ENCODE measurements around the gene RYR3.

Gene RYR3

GRCh38 chr15:33795070-33795469 is 484.3 kb downstream of the RYR3 start:
- TF ChIP-seq CTCF (conservative IDR thresholded peaks at IDR 0.05; ENCODE audit: low read length): no peak
- DNase-seq (ENCODE audit: low read depth): no peak
- no peak overlapping the region for H3K4me3 ChIP-seq (ENCODE audit: low read length)

- DNase-seq (ENCODE audit: low read depth): no peak
- H3K4me3 ChIP-seq (ENCODE audit: low read length): no peak overlapping the region
- TF ChIP-seq CTCF (conservative IDR thresholded peaks at IDR 0.05; ENCODE audit: low read length): no peak
Observed at GRCh38 chr15:33797651-33798050, 486.9 kb downstream of the RYR3 start.

GRCh38 chr15:33801954-33802353 is 491.2 kb downstream of the RYR3 start:
- DNase-seq (ENCODE audit: low read depth): no peak
- no peak for TF ChIP-seq CTCF (conservative IDR thresholded peaks at IDR 0.05; ENCODE audit: low read length)
- no peak overlapping the region for H3K4me3 ChIP-seq (ENCODE audit: low read length)

DNA sequence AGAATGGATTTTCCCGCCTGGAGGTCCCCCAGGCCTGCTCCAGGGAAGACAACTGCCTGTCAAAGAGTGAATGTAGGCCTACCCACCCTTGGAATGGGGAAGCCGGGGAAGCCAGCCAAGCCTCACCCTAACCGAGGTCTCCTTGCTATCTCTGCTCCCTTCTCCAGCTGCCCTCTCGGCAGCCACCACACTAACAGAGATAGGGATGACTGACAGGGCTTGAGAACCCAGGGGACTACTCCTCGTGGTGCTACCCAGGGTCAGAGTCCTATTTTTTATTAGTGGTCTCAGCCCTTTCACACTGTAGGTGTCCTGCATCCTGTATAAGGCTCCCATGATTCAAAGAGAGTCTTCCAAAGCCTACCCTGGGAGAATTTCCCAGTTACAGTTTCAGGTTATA is 496.9 kb downstream of the RYR3 start:
- TF ChIP-seq CTCF (conservative IDR thresholded peaks at IDR 0.05; ENCODE audit: low read length): no peak

GRCh38 chr15:33808720-33809457 is 498.1 kb downstream of the RYR3 start:
- peak; percentile 16 for DNase-seq (ENCODE audit: low read depth)
- no peak for TF ChIP-seq CTCF (conservative IDR thresholded peaks at IDR 0.05; ENCODE audit: low read length)
- H3K4me3 ChIP-seq (ENCODE audit: low read length): no peak overlapping the region

More for the DNA sequence above, 496.9 kb downstream of the RYR3 start:
- no peak overlapping the region for H3K4me3 ChIP-seq (ENCODE audit: low read length)
- no peak for DNase-seq (ENCODE audit: low read depth)

DNA sequence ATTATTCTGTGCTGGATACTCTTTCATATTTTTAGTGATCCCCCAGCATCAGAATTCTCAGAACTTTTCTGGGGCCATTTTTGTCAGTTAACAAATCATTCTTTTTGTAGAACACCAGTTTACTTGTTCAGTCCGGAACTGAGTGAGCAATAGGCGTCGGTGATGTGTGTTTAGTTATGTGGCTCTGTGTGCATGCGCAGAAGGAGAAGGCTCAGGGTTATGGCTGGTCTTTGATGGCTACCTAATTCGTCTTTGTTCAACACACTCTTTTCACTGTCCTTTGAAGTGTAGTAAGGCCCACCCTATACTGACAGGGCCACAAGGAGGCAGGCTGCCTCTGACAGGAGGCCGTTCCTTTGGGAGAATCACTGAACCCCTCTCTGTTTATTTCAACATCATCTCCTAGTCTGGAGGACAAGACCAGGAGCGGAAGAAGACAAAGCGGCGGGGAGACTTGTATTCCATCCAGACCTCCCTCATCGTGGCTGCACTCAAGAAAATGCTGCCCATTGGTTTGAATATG is 499.4 kb downstream of the RYR3 start:
- DNase-seq (ENCODE audit: low read depth): no peak
- TF ChIP-seq CTCF (conservative IDR thresholded peaks at IDR 0.05; ENCODE audit: low read length): no peak
- H3K4me3 ChIP-seq (ENCODE audit: low read length): no peak overlapping the region

GRCh38 chr15:33810806-33811205 is 500.0 kb downstream of the RYR3 start:
- TF ChIP-seq CTCF (conservative IDR thresholded peaks at IDR 0.05; ENCODE audit: low read length): no peak
- no peak overlapping the region for H3K4me3 ChIP-seq (ENCODE audit: low read length)
- DNase-seq (ENCODE audit: low read depth): no peak

Measured in AG10803 (cell line).